HCT116 (cell line): Measurements from ENCODE around the gene E2F6.

Experiments
- ATF3 ChIP-seq: IDR thresholded peaks from 2 replicates; pipeline ENCODE4 v1.6.1; 2012
- CTCF ChIP-seq, 3 experiments: fragments of 200-600 bp in 1 of 3; sonication (generic) in 1 of 3; IDR thresholded peaks in 2 of 3; conservative IDR thresholded peaks in 1 of 3; 2 replicates each; pipeline ENCODE4 v1.5.1; 2012 to 2017; ENCODE audit warnings: low read depth in 2 of 3, low read length in 2 of 3, antibody characterized with exemption in 1 of 3, borderline replicate concordance in 1 of 3, control low read depth in 1 of 3, mild to moderate bottlenecking in 1 of 3, mixed read lengths in 1 of 3, mixed run types in 1 of 3, moderate library complexity in 1 of 3; ENCODE audit not compliant: insufficient read depth in 1 of 3
- EZH2phosphoT487 ChIP-seq: fragments of 200-600 bp; IDR thresholded peaks from 2 replicates; pipeline ENCODE4 v1.6.1; 2018; ENCODE audit warnings: antibody characterized with exemption, borderline replicate concordance
- MAX ChIP-seq: IDR thresholded peaks from 2 replicates; pipeline ENCODE4 v1.6.1; 2012
- POLR2AphosphoS5 ChIP-seq: IDR thresholded peaks from 2 replicates; pipeline ENCODE4 v1.6.1; 2011; ENCODE audit warnings: mild to moderate bottlenecking, low read depth, low read length, moderate library complexity
- TCF7L2 ChIP-seq: IDR thresholded peaks from 2 replicates; pipeline ENCODE4 v1.7.0; 2011; ENCODE audit warnings: borderline replicate concordance, inconsistent platforms; ENCODE audit not compliant: insufficient read depth, insufficient read length; ENCODE audit errors: extremely low read depth
- ZNF274 ChIP-seq: fragments of 200-500 bp; sonication (Bioruptor generic); IDR thresholded peaks from 2 replicates; pipeline ENCODE4 v1.6.1; 2014; ENCODE audit warnings: mild to moderate bottlenecking, low read depth, low read length, inconsistent platforms

- TF ChIP-seq POLR2AphosphoS5 (no peak), ZNF274 (no peak), CTCF (IDR thresholded peaks at IDR 0.05 in 2 of 3, conservative IDR thresholded peaks at IDR 0.05 in 1 of 3; ENCODE audit: borderline replicate concordance in 1 of 3, insufficient read depth in 1 of 3, low read depth in 2 of 3, low read length in 2 of 3) (no peak), EZH2phosphoT487 (no peak), MAX (no peak), TCF7L2 (no peak), ATF3 (no peak)
These were observed 51.4 kb downstream of the E2F6 start for GRCh38 chr2:11414372-11415124.
